Tibial nerve (tissue), 4 donors: Measurements from ENCODE around the gene SEMA3A. TPM values are rescaled to one million over a fixed set of nuclear protein-coding genes. Genes with fewer than 3 reads are reported as not detected.

Source experiments
- DNase-seq, 2 donors: peaks; one replicate each; pipeline ENCODE4 v3.0.0-alpha.2; 2019; ENCODE audit warnings: low spot score in 2 of 2
- H3K27ac ChIP-seq, 4 donors: fragments of 200-600 bp; sonication (generic) in 3 of 4; one replicate each; pipeline ENCODE4 v1.5.1; 2017 to 2019; ENCODE audit warnings: mild to moderate bottlenecking in 1 of 4
- H3K27me3 ChIP-seq, 2 donors: fragments of 200-600 bp; sonication (generic) in 1 of 2; one replicate each; pipeline versions ENCODE4 v1.5.1 to v1.6.0; 2017 to 2019
- H3K36me3 ChIP-seq, 3 donors: fragments of 200-600 bp; sonication (generic); one replicate each; pipeline ENCODE4 v1.5.1; 2018 to 2019
- H3K4me1 ChIP-seq, 4 donors: fragments of 200-600 bp; sonication (generic) in 3 of 4; one replicate each; pipeline ENCODE4 v1.5.1; 2017 to 2019
- H3K4me3 ChIP-seq, 4 donors: fragments of 200-600 bp; sonication (generic) in 3 of 4; one replicate each; pipeline ENCODE4 v1.5.1; 2017 to 2019; ENCODE audit warnings: mild to moderate bottlenecking in 1 of 4, moderate library complexity in 1 of 4
- H3K9me3 ChIP-seq, 4 donors: fragments of 200-600 bp; sonication (generic) in 3 of 4; one replicate each; pipeline ENCODE4 v1.5.1; 2017 to 2019
- CTCF ChIP-seq, 5 experiments: fragments of 200-600 bp in 3 of 5; fragments of 450-650 bp in 2 of 5; sonication (generic) in 3 of 5; IDR thresholded peaks; one replicate each; pipeline ENCODE4 v1.5.1; 2016 to 2019; ENCODE audit warnings: antibody characterized with exemption in 5 of 5, mild to moderate bottlenecking in 3 of 5, moderate library complexity in 2 of 5
- EP300 ChIP-seq, 2 donors: sonication (generic); formaldehyde crosslinking; IDR thresholded peaks; one replicate each; pipeline ENCODE4 v1.6.1; 2017; ENCODE audit warnings: antibody characterized with exemption in 2 of 2, mild to moderate bottlenecking in 1 of 2
- POLR2A ChIP-seq, 2 donors: fragments of 450-650 bp; IDR thresholded peaks; one replicate each; pipeline ENCODE4 v1.6.1; 2017; ENCODE audit warnings: antibody characterized with exemption in 2 of 2, mild to moderate bottlenecking in 2 of 2, moderate library complexity in 2 of 2
- WGBS, 2 donors: methylation state at CpG; one replicate each; pipeline ENCODE4 v1.1.5; 2018; 5-methylcytosine and 5-hydroxymethylcytosine counted together
- total RNA-seq, 4 donors: library from RNA; depleted of rRNA; stranded (reverse); fragments of >200 nt; gene quantifications; one replicate each; pipeline ENCODE4 v1.1.0, GENCODE V29; 2016

Gene SEMA3A
- total RNA-seq, 4 donors from 2014 or later, result 2.9 to 9.3 (median 6.8) TPM

- Histone ChIP-seq H3K27me3 (no peaks in the 10 kb centered on the region), H3K9me3 (no peaks in the 10 kb centered on the region), H3K27ac (no peak overlapping the region), H3K4me3 (no peak overlapping the region), H3K36me3 (no peaks in the 10 kb centered on the region), H3K4me1 (peaks cover 0 to 18% (median 2%) of the 10 kb centered on the region in 4 donors)
- DNase-seq, result no peak
- TF ChIP-seq EP300 (IDR thresholded peaks at IDR 0.05), result no peak
- no peak for TF ChIP-seq CTCF (IDR thresholded peaks at IDR 0.05)
- no peak for TF ChIP-seq POLR2A (IDR thresholded peaks at IDR 0.05)
- 94 to 98% methylated on average over 3 of the region's 3 CpGs for WGBS, 2 donors
Observed at GRCh38 chr7:84027678-84028077, 166.9 kb downstream of the SEMA3A start.

- DNase-seq, result no peak
- no peaks in the 10 kb centered on the region for H3K36me3 ChIP-seq
- H3K9me3 ChIP-seq, result no peaks in the 10 kb centered on the region
- H3K27me3 ChIP-seq, result no peaks in the 10 kb centered on the region
- H3K4me3 ChIP-seq, result no peak overlapping the region
- peaks cover 0 to 18% (median 2%) of the 10 kb centered on the region in 4 donors for H3K4me1 ChIP-seq
- 14 to 24% methylated on average over 3 of the region's 3 CpGs for WGBS, 2 donors
- H3K27ac ChIP-seq, result no peak overlapping the region
- TF ChIP-seq CTCF (IDR thresholded peaks at IDR 0.05), result no peak
- TF ChIP-seq POLR2A (IDR thresholded peaks at IDR 0.05), result no peak
- no peak for TF ChIP-seq EP300 (IDR thresholded peaks at IDR 0.05)
Observed at GRCh38 chr7:84025332-84025927, 169.2 kb downstream of the SEMA3A start.

- Histone ChIP-seq H3K4me3 (no peak overlapping the region), H3K27ac (no peak overlapping the region), H3K4me1 (peaks cover 0 to 18% (median 2%) of the 10 kb centered on the region in 4 donors), H3K27me3 (no peaks in the 10 kb centered on the region), H3K9me3 (no peaks in the 10 kb centered on the region), H3K36me3 (no peaks in the 10 kb centered on the region)
- no peak for DNase-seq
- whole genome bisulfite sequencing, 2 donors, result 82 to 87% methylated on average over 5 of the region's 5 CpGs
- no peak for TF ChIP-seq POLR2A (IDR thresholded peaks at IDR 0.05)
- TF ChIP-seq CTCF (IDR thresholded peaks at IDR 0.05), result no peak
- TF ChIP-seq EP300 (IDR thresholded peaks at IDR 0.05), result no peak
Observed at GRCh38 chr7:84022684-84023308, 171.8 kb downstream of the SEMA3A start.

GRCh38 chr7:84022009-84022408, 172.6 kb downstream of the SEMA3A start:
- TF ChIP-seq CTCF (IDR thresholded peaks at IDR 0.05), result no peak
- no peak for TF ChIP-seq EP300 (IDR thresholded peaks at IDR 0.05)
- no peak for TF ChIP-seq POLR2A (IDR thresholded peaks at IDR 0.05)
- Histone ChIP-seq H3K27ac (no peak overlapping the region), H3K36me3 (no peaks in the 10 kb centered on the region), H3K9me3 (no peaks in the 10 kb centered on the region), H3K4me3 (no peak overlapping the region), H3K4me1 (peaks cover 0 to 22% (median 2%) of the 10 kb centered on the region in 4 donors), H3K27me3 (no peaks in the 10 kb centered on the region)
- WGBS, 2 donors, result 80 to 87% methylated on average over 2 of the region's 2 CpGs
- no peak for DNase-seq

GRCh38 chr7:84021292-84021908, 173.2 kb downstream of the SEMA3A start:
- Histone ChIP-seq H3K27me3 (no peaks in the 10 kb centered on the region), H3K9me3 (no peaks in the 10 kb centered on the region), H3K36me3 (no peaks in the 10 kb centered on the region), H3K4me1 (peaks cover 0 to 22% (median 2%) of the 10 kb centered on the region in 4 donors), H3K4me3 (no peak overlapping the region), H3K27ac (no peak overlapping the region)
- TF ChIP-seq POLR2A (IDR thresholded peaks at IDR 0.05) (no peak), CTCF (IDR thresholded peaks at IDR 0.05) (no peak), EP300 (IDR thresholded peaks at IDR 0.05) (no peak)
- 89 to 91% methylated on average over 6 of the region's 6 CpGs for WGBS, 2 donors
- DNase-seq, result no peak
